ENCODE results near the gene KCNH1.

KCNH1 gene

DNA sequence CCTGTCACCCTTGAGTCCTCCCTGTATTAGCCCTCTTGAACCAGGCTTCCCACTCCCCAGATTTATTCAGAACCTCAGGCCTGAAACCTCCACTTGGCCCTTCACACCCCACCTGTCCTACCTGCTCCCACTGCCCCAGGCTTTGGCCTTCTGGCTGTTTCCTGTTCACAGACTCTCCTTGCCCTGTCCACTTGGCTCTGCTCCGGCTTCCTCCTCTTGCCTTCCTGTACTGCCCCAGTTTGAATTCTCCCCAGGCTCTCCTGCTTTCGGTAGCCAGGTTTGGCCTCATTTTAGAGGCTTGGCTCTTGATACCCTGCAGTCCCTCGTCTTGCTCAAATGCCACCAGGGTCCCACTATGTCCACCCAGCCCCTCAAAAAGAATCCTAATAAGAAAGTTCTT, 385.2 kb downstream of the KCNH1 start:
- H3K27ac ChIP-seq: no peak overlapping the region
- TF ChIP-seq, protein P1, sequence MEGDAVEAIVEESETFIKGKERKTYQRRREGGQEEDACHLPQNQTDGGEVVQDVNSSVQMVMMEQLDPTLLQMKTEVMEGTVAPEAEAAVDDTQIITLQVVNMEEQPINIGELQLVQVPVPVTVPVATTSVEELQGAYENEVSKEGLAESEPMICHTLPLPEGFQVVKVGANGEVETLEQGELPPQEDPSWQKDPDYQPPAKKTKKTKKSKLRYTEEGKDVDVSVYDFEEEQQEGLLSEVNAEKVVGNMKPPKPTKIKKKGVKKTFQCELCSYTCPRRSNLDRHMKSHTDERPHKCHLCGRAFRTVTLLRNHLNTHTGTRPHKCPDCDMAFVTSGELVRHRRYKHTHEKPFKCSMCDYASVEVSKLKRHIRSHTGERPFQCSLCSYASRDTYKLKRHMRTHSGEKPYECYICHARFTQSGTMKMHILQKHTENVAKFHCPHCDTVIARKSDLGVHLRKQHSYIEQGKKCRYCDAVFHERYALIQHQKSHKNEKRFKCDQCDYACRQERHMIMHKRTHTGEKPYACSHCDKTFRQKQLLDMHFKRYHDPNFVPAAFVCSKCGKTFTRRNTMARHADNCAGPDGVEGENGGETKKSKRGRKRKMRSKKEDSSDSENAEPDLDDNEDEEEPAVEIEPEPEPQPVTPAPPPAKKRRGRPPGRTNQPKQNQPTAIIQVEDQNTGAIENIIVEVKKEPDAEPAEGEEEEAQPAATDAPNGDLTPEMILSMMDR (conservative IDR thresholded peaks at IDR 0.05): no peak
- no peak for TF ChIP-seq ZFX (IDR thresholded peaks at IDR 0.05)

DNA sequence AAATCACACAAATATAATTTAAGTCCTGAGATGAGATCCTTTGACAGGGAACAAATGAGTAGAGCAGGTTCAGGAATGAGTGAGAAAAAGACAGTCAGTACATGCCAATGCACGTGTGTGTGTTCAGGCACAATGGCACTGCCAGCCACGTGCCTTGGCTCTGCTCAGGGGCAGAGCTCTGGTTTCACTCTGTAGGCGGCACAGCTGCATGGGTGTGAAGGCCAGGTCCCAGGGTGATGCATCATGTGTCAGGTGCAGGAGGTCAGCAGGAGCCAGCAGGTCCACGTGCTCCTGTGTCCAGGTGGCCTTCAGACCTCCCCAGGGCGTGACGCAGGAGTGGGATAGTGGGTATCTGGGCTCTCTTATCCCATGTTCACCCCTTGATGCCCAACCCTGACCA, 386.1 kb downstream of the KCNH1 start:
- no peak for TF ChIP-seq ZFX (IDR thresholded peaks at IDR 0.05)
- TF ChIP-seq, protein P1 (conservative IDR thresholded peaks at IDR 0.05): no peak

DNA sequence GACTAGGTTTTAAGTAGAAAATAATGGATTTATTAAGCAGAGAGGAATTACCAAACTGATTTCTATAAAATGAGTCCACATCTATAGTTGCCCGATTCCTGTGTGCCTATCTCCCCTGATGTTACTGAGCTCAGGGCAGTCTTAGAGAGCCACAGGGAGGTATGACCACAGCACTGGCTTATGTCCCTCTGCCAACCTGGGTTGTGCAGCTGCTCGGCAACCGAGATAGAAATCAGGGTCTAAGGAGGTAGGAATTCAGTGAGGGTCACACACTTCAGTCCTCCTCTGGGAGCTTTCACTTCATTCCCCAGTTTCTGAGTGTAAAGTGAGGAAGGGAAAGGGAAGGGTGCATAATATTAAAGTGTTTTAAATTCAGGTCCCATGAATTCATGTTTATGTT, 386.8 kb downstream of the KCNH1 start:
- no peak overlapping the region for H3K27ac ChIP-seq
- no peak for TF ChIP-seq ZFX (IDR thresholded peaks at IDR 0.05)
- TF ChIP-seq, protein P1 (conservative IDR thresholded peaks at IDR 0.05): no peak

More for the DNA sequence above, 386.1 kb downstream of the KCNH1 start:
- no peak overlapping the region for H3K27ac ChIP-seq

DNA sequence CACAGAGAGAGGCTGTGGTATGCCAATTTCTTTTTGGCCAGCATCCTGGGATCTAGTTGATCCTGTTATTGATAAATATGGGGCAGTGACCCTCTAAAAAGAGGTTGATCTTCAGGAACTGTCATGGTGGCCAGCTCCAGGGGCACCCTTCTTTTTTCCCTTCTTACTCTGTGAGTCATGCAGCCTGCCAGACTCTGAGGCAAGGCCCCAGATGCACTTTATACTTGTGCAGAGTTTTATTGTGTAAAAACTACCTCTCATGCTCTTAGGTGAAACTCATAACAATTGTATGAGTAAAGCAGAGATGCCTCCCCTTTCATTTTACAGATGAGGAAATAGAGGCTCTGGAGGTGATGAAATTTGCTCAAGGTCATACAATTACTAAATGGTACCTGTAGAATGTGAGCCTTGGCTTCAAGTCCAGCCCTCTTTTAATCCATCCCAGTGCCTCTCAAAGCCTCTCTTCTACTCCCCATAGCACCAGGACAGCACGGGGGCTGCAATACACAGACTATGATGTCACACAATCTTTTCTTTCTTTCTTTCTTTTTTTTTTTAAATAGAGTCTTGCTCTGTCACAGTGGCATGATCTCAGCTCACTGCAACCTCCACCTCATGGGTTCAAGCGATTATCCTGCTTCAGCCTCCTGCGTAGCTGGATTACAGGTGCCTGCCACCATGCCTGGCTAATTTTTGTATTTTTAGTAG, 387.8 kb downstream of the KCNH1 start:
- no peak overlapping the region for H3K27ac ChIP-seq
- TF ChIP-seq, protein P1 (conservative IDR thresholded peaks at IDR 0.05): no peak
- TF ChIP-seq ZFX (IDR thresholded peaks at IDR 0.05): no peak

DNA sequence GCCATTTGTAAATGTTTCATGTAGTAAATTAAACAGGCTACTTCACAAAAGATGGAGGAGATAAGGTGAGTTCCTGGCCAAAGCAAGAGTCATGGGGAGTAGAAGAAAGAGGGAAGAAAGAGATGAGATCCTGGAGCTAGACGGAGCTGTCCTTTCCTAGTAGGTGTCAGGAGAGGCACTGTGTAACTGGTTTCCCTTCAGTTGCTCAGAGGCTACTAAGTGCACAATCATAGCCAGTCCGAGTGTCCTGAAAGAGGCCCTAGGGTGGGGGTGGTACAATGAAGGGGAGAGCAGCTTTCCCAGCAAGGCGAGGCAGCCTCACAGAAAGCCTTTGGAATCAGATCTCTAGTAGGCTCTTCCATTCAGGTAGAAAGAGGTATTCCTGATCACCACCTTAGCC, 390.9 kb downstream of the KCNH1 start:
- H3K27ac ChIP-seq: no peak overlapping the region
- TF ChIP-seq ZFX (IDR thresholded peaks at IDR 0.05): no peak
- TF ChIP-seq, protein P1 (conservative IDR thresholded peaks at IDR 0.05): no peak

DNA sequence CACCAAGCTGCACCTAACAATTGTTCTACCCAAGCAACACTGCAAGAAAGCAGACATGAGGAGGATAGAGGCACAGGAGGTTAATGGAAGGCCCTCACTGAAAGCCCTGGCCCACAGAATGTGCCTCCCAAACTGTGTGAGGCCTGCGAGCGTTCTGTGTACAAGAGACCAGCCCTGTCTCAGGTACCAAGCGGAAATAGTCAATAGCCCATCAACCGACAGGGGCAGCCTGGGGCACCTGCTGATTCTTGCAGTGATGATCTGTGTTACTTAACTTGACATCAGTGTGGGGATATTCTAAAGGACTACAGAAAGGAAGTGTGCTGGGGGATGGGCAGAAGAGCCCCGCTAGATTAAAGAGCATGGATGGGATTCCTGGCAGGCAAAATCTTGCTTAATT, 392.4 kb downstream of the KCNH1 start:
- TF ChIP-seq, protein P1 (conservative IDR thresholded peaks at IDR 0.05): no peak
- no peak overlapping the region for H3K27ac ChIP-seq

DNA sequence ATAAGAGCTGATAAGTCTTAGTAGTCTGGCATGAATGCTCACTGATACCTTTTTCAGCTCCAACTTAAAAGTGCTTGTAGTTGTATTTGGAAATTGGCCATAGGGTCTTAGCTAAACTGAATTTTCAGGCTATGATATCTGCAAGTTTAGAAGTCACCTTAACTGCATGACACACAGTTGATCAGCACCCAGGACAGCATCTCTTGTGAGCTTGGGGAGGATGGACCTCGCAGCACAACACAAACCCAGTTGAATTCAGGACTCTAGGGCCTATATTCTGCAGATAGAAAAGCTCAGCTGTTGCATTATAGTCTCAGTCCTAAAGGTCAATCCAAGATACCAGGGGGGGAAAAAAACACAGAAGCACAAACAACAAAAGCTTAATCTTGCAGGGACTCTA, 394.3 kb downstream of the KCNH1 start:
- TF ChIP-seq, protein P1 (conservative IDR thresholded peaks at IDR 0.05): no peak
- H3K27ac ChIP-seq: no peak overlapping the region
